Large intestine (tissue), 3 donors: Measurements from ENCODE around the gene SPOPL. TPM values are rescaled to one million over a fixed set of nuclear protein-coding genes. Genes with fewer than 3 reads are reported as not detected.

Experiments used
- DNase-seq, 2 donors: peaks; one replicate each; pipeline versions ENCODE4 v3.0.0 to v3.0.0-alpha.2; 2013
- H3K27ac ChIP-seq: one replicate; pipeline ENCODE4 v1.5.1; 2013; ENCODE audit warnings: low read length
- H3K27me3 ChIP-seq: 2 replicates; pipeline ENCODE4 v1.6.1; 2013; ENCODE audit warnings: low read length; ENCODE audit not compliant: control insufficient read depth, insufficient read depth
- H3K36me3 ChIP-seq: 2 replicates; pipeline ENCODE4 v1.6.1; 2013; ENCODE audit warnings: low read length; ENCODE audit not compliant: control insufficient read depth, insufficient read depth
- H3K4me1 ChIP-seq: one replicate; pipeline ENCODE4 v1.6.1; 2013; ENCODE audit warnings: low read length; ENCODE audit not compliant: control insufficient read depth, insufficient read depth
- H3K4me3 ChIP-seq: one replicate; pipeline ENCODE4 v1.5.1; 2013; ENCODE audit warnings: low read length
- H3K9me3 ChIP-seq: one replicate; pipeline ENCODE4 v1.6.1; 2013; ENCODE audit warnings: mild to moderate bottlenecking, low read depth, low read length, moderate library complexity; ENCODE audit not compliant: control insufficient read depth
- WGBS: methylation state at CpG from one replicate; pipeline ENCODE4 v1.1.5; 2013; ENCODE audit warnings: low lambda C conversion rate; ENCODE audit not compliant: insufficient coverage; 5-methylcytosine and 5-hydroxymethylcytosine counted together
- polyA plus RNA-seq: library from polyadenylated mRNA; unstranded; fragments of 120-200 nt; gene quantifications from one replicate; pipeline ENCODE4 v1.2.1, GENCODE V29; 2013

The SPOPL gene
- polyA plus RNA-seq, 1 donor, result 21.7 TPM

DNA sequence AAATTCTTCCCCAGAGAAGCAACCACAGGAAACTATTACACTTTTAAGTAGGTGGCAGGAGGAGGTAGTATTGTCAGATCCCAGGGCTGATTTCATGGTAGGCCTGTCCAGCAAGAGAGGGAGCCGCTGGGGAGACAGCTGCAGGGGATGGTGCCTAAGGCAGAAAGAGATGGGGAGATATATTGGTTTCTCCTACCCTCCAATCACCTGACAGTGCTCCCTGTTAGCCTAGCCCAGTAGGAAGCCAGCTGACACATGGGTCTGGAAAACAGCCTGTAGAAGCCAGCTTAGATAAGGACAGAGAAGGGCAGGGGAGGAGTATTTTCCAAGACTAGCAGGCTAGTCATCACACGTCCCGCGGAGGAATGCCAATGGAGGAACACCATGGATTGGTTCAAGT lies 8.2 kb upstream of the SPOPL start:
- WGBS, result no CpG with 5 or more reads among the region's 4 CpGs
- Histone ChIP-seq H3K4me1 (no peaks in the 10 kb centered on the region), H3K9me3 (no peaks in the 10 kb centered on the region), H3K27ac (no peak overlapping the region), H3K27me3 (no peaks in the 10 kb centered on the region), H3K36me3 (no peaks in the 10 kb centered on the region), H3K4me3 (no peak overlapping the region)
- DNase-seq, result no peak

DNA sequence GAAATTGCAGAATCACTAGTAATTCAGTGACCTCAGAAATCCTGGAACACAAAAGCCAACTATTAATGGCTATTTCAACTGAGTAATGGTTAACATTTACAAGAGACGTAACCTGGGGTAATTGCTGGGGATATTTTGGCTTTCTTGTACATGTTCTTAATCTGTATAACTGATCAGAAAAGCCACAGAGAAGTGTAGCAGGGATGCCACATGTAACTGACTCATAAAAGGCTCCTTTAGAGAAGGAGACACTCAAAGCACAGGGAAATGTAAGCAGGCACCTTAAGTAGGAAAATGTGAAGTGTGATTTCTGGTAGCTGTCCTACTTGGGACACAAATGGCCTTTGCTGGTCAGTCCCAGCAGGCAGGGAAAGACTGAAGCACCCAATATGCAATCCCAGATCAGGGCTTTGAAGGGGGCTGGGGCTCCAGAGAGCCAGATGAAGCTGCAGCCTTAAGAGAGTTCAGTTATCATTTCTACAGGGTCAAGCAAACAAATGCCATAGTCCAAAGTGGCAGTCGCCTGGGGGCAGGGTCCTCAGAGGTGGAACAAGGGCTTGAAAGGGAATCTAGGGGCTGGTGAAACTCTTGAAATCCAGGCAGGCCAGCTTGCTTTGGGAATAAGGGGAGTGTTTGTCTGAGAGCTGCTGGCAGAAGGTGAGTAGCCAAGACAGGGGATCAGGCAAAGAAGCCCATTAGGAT lies 7.2 kb upstream of the SPOPL start:
- Histone ChIP-seq H3K4me1 (no peaks in the 10 kb centered on the region), H3K27ac (no peak overlapping the region), H3K36me3 (no peaks in the 10 kb centered on the region), H3K27me3 (no peaks in the 10 kb centered on the region), H3K9me3 (no peaks in the 10 kb centered on the region), H3K4me3 (no peak overlapping the region)
- no CpG with 5 or more reads among the region's 2 CpGs for WGBS
- no peak for DNase-seq

DNA sequence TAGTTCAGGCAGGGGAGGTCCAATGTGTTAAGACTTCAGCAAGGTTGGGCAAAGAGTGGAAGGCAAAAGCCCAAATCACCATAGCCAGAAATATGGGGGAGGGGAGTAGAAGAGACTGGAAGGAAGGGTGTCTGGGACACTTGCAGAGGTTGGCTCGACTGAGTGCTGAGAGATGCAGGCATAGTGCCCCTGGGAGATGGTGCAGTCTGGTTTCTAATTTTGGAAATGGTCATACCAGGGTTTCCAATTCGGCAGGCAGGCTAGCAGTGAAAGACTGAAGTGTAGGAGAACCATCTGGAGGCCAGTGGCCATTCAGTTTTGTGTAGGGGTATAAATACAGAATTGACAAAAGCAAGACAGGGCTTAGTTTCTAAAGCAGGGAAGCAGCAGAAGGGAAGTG lies 6.2 kb upstream of the SPOPL start:
- Histone ChIP-seq H3K4me3 (no peak overlapping the region), H3K27me3 (no peaks in the 10 kb centered on the region), H3K9me3 (no peaks in the 10 kb centered on the region), H3K4me1 (no peaks in the 10 kb centered on the region), H3K27ac (no peak overlapping the region), H3K36me3 (no peaks in the 10 kb centered on the region)
- no peak for DNase-seq
- whole genome bisulfite sequencing, result no CpG with 5 or more reads among the region's 2 CpGs

DNA sequence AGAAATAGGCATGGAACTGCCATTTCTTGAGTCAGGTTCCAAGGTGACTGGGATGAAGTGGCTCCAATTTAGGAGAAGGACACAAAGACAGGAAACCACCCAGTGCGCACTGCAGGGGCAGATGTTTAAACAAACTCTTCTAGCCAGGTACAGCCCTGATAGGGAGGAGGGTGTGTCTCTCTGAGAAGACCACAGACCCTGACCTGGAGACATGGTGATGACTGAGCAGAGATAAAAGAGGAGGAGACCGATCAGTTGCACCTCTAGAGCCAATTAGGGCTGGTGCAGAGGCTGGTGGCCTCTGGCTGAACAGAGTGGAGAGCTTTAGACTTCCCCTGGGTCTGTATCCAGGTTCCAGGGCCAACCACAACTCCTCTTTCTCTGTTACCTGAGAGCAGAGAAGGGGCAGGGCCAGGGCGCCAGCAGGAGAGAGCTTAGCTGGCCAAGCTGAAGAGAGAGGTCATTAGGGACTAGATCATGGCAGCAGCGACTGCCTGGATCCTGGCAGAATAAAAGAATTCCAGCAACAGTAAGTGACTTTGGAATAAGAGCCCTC lies 5.4 kb upstream of the SPOPL start:
- H3K9me3 ChIP-seq, result no peaks in the 10 kb centered on the region
- H3K27ac ChIP-seq, result no peak overlapping the region
- H3K4me3 ChIP-seq, result no peak overlapping the region
- DNase-seq, result no peak
- no peaks in the 10 kb centered on the region for H3K27me3 ChIP-seq
- no peaks in the 10 kb centered on the region for H3K36me3 ChIP-seq
- H3K4me1 ChIP-seq, result peaks cover 7% of the 10 kb centered on the region
- WGBS, result no CpG with 5 or more reads among the region's 4 CpGs

DNA sequence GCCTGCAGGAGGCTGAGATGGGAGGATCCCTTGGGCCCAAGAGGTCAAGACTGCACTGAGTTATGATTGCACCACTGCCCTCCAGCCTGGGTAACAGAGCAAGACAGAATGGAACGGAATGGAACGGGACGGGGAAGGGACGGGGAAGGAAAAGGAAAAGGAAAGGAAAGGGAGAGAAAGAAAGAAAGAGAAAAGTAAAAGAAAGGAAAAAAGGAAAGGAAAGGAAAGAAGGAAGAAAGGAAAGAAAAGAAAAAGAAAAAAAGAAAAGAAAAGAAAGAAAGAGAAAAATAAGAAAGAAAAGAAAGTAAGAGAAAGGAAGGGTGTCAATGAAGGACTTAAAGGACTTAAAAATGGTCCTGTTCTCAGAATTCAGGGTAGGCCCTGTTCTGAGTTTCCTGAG lies 4.3 kb upstream of the SPOPL start:
- no peaks in the 10 kb centered on the region for H3K9me3 ChIP-seq
- 100% methylated on average over 4 of the region's 4 CpGs for WGBS
- no peaks in the 10 kb centered on the region for H3K36me3 ChIP-seq
- H3K4me3 ChIP-seq, result no peak overlapping the region
- DNase-seq, result no peak
- peaks cover 7% of the 10 kb centered on the region for H3K4me1 ChIP-seq
- no peaks in the 10 kb centered on the region for H3K27me3 ChIP-seq
- H3K27ac ChIP-seq, result no peak overlapping the region

DNA sequence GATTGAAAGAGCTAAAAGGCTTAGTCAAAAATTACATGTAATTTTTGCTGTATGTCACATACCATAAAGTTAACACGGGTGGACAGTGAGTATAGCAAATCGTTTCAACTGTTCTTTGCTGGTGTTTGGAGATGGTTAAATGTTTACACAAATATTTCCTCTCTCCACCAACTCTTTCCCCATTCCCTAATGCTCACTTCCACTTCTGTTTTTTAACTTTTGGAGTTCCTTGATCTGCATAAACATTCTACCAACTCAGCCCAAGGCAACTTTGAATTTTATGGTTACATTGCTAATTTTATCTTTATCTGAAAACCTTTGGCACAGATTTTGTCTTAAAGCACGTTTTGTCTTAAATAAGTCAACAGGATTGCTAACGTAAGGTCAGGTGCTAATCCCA lies 1.9 kb upstream of the SPOPL start:
- no peaks in the 10 kb centered on the region for H3K27me3 ChIP-seq
- 100% methylated on average over 2 of the region's 4 CpGs for WGBS
- H3K27ac ChIP-seq, result no peak overlapping the region
- DNase-seq, result no peak
- H3K9me3 ChIP-seq, result no peaks in the 10 kb centered on the region
- no peaks in the 10 kb centered on the region for H3K36me3 ChIP-seq
- H3K4me3 ChIP-seq, result no peak overlapping the region
- H3K4me1 ChIP-seq, result peaks cover 15% of the 10 kb centered on the region

DNA sequence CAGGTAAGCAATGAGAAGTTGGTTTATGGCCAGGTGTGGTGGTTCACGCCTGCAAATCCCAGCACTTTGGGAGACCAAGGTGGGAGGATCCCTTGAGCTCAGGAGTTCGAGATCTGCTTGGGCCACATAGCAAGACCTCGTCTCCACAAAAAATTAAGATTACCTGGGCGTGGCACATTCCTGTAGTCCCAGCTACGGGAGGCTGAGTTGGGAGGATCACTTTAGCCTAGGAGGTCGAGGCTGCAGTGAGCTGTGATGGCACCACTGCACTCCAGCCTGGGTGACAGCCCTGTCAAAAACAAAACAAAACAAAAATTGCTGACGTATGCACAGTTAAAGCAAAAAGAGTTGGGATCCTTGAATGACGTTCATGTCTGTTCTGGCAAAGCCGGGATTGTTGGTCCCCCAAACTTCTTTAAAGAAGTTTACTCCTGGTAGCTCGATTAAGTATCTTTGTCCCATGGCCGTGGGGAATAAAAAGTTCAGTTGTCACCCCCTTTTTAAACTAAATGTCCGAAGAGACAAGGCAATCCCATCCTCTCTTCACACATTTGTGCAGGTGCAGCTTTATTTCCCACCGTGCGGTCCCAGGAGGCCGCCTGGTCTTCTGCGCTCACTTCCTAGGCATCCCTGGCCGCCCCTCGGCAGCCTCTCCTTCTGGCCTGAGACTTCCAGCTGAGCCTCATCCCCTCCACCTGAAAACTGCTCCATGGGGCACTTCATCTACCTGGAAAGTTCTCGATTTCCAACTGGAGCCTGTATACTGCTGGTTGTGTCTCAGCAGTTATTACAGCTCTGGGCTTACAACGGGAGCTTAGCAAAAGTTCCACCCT lies 762 bp upstream of the SPOPL start:
- H3K27me3 ChIP-seq, result no peaks in the 10 kb centered on the region
- no peak for DNase-seq

DNA sequence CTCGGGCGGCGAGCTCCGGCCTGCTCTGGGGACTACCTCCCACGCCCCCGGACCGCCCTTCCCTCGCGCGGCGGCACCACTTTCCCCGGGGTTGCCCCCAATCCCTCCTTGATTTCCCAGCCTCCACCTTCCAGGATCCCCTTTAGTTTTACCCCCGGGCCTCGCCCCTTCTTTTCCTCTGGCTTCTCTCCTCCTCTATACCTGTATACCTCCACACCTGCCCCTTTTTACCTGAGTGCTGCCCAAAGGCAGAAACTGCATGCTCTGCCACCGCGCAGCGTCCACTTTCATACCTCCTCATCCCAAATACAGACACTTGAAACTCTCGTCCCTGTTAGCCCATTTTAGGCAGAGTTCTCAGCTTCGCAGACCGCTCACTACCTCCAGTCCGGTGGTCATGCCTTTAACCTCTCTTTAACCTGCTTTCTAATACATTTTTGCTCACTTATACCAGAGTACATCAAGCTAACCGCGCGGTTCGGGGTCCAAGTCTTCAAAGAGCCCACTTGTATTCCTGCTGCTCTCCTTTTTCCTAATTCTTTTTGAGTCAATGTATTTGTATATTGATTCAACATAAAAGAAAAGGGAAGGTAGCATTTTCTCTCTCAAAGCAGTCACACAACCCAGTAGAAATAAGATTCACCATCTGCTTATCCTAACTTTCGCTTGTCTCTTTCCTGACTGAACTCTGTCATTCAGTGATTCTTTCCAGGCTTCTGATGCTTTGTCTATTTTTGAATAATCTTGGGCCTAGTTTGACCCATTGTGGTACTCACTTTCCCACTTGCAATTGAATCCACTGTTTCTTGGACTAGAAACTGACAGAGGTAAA lies 901 bp downstream of the SPOPL start:
- whole genome bisulfite sequencing, result 12% methylated on average over 7 of the region's 26 CpGs
- Histone ChIP-seq H3K27me3 (no peaks in the 10 kb centered on the region), H3K27ac (peak overlapping the region; percentile 79), H3K4me1 (peaks cover 15% of the 10 kb centered on the region), H3K4me3 (peak overlapping the region; percentile 82), H3K36me3 (no peaks in the 10 kb centered on the region), H3K9me3 (no peaks in the 10 kb centered on the region)
- peak in 1 of 2 donors; percentile 69 for DNase-seq

More for the DNA sequence above, 762 bp upstream of the SPOPL start:
- peak overlapping the region; percentile 64 for H3K4me3 ChIP-seq
- 90% methylated on average over 2 of the region's 20 CpGs for WGBS
- H3K4me1 ChIP-seq, result peaks cover 15% of the 10 kb centered on the region
- peak overlapping the region; percentile 66 for H3K27ac ChIP-seq
- no peaks in the 10 kb centered on the region for H3K36me3 ChIP-seq
- H3K9me3 ChIP-seq, result no peaks in the 10 kb centered on the region

DNA sequence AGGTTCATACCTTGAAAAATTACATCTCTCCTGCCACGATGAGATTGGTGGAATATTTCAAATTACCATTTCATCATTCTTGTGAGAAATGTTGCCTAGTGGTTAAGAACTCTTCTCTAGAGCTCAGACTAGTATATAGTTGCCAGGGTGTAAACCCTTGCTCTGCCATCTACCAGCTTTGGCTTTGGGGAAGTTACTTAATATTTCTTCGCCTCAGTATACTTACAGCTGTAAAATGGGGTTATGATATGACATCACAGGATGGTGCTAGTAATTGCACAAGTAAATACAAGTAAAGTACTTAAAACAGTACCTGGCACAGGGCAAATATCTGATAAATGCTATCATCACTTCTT lies 1.5 kb downstream of the SPOPL start:
- no peaks in the 10 kb centered on the region for H3K9me3 ChIP-seq
- no peaks in the 10 kb centered on the region for H3K27me3 ChIP-seq
- no peaks in the 10 kb centered on the region for H3K36me3 ChIP-seq
- WGBS, result no CpG with 5 or more reads among the region's 2 CpGs
- H3K4me1 ChIP-seq, result peaks cover 15% of the 10 kb centered on the region
- H3K4me3 ChIP-seq, result peak overlapping the region; percentile 82
- peak overlapping the region; percentile 79 for H3K27ac ChIP-seq
- DNase-seq, result peak in 1 of 2 donors; percentile 29

DNA sequence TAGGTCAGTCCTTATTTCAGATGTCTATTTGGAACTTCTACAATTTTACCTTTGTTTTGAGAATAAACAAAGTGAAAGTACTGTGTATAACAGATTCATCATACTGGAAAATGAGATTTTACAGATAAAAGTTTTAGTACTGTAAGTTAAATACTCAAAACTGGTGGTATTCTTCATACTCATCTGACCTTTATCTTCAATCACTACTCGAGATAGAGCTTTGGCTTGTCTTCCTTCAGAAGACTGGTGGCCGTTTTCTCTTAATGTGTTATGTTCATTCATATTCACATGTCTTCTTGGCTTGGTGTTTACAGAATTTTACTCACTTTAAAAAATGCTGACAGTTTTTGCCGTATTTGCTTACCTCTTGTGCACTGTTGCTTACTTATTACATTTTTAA lies 2.1 kb downstream of the SPOPL start:
- Histone ChIP-seq H3K4me1 (peaks cover 15% of the 10 kb centered on the region), H3K9me3 (no peaks in the 10 kb centered on the region), H3K4me3 (peak overlapping the region; percentile 82), H3K27me3 (no peaks in the 10 kb centered on the region), H3K36me3 (no peaks in the 10 kb centered on the region), H3K27ac (no peak overlapping the region)
- DNase-seq, result no peak
- 39% methylated on average over 3 of the region's 3 CpGs for WGBS
